Measurements from ENCODE around the gene DLGAP4.

The DLGAP4 gene

GRCh38 chr20:36352843-36353553 is 46.9 kb downstream of the DLGAP4 start:
- DNase-seq (ENCODE audit: low read depth in 2 of 3, low spot score in 2 of 3): no peak

GRCh38 chr20:36353740-36354139 is 47.6 kb downstream of the DLGAP4 start:
- no peak for DNase-seq (ENCODE audit: low read depth in 2 of 3, low spot score in 2 of 3)

- no peak for DNase-seq (ENCODE audit: low read depth in 2 of 3, low spot score in 2 of 3)
Observed at GRCh38 chr20:36355469-36356171, 49.5 kb downstream of the DLGAP4 start.

- DNase-seq (ENCODE audit: low read depth in 2 of 3, low spot score in 2 of 3): no peak
Observed at GRCh38 chr20:36359668-36360406, 53.7 kb downstream of the DLGAP4 start.

- no peak for DNase-seq (ENCODE audit: low read depth in 2 of 3, low spot score in 2 of 3)
Observed at GRCh38 chr20:36360429-36360828, 54.3 kb downstream of the DLGAP4 start.

GRCh38 chr20:36361406-36361805 is 55.3 kb downstream of the DLGAP4 start:
- DNase-seq (ENCODE audit: low read depth in 2 of 3, low spot score in 2 of 3): no peak

- no peak for DNase-seq (ENCODE audit: low read depth in 2 of 3, low spot score in 2 of 3)
Observed at GRCh38 chr20:36362261-36362660, 56.1 kb downstream of the DLGAP4 start.

GRCh38 chr20:36362978-36363713 is 57.0 kb downstream of the DLGAP4 start:
- DNase-seq (ENCODE audit: low read depth in 2 of 3, low spot score in 2 of 3): no peak

- no peak for DNase-seq (ENCODE audit: low read depth in 2 of 3, low spot score in 2 of 3)
Observed at GRCh38 chr20:36364506-36364905, 58.4 kb downstream of the DLGAP4 start.

- DNase-seq (ENCODE audit: low read depth in 2 of 3, low spot score in 2 of 3): no peak
Observed at GRCh38 chr20:36366623-36367369, 60.7 kb downstream of the DLGAP4 start.

- no peak for DNase-seq (ENCODE audit: low read depth in 2 of 3, low spot score in 2 of 3)
Observed at GRCh38 chr20:36367370-36367745, 61.2 kb downstream of the DLGAP4 start.

- DNase-seq (ENCODE audit: low read depth in 2 of 3, low spot score in 2 of 3): no peak
Observed at GRCh38 chr20:36367907-36368799, 62.0 kb downstream of the DLGAP4 start.

- DNase-seq (ENCODE audit: low read depth in 2 of 3, low spot score in 2 of 3): no peak
Observed at GRCh38 chr20:36368869-36369268, 62.7 kb downstream of the DLGAP4 start.

- no peak for DNase-seq (ENCODE audit: low read depth in 2 of 3, low spot score in 2 of 3)
Observed at GRCh38 chr20:36369739-36370138, 63.6 kb downstream of the DLGAP4 start.

- no peak for DNase-seq (ENCODE audit: low read depth in 2 of 3, low spot score in 2 of 3)
Observed at GRCh38 chr20:36370991-36371790, 65.1 kb downstream of the DLGAP4 start.

- DNase-seq (ENCODE audit: low read depth in 2 of 3, low spot score in 2 of 3): no peak
Observed at GRCh38 chr20:36372666-36373065, 66.5 kb downstream of the DLGAP4 start.

- no peak for DNase-seq (ENCODE audit: low read depth in 2 of 3, low spot score in 2 of 3)
Observed at GRCh38 chr20:36373089-36373488, 67.0 kb downstream of the DLGAP4 start.

GRCh38 chr20:36374995-36375394 is 68.9 kb downstream of the DLGAP4 start:
- no peak for DNase-seq (ENCODE audit: low read depth in 2 of 3, low spot score in 2 of 3)

Data from activated CD8-positive, alpha-beta memory T cell treated with anti-CD3 and anti-CD28 coated beads for 48 hours (primary cell).